ENCODE results near the gene ARFRP1.
"Not testable (repeated sequence)": the region's sequence is repeated elsewhere in the genome, so short reads cannot be mapped to it uniquely, and the experiment has no call there.

The ARFRP1 gene

GRCh38 chr20:63732118-63733095 is 24.6 kb upstream of the ARFRP1 start:
- no peak for DNase-seq (ENCODE audit: low read depth in 3 of 3)

- no peak for DNase-seq (ENCODE audit: low read depth in 3 of 3)
Observed at GRCh38 chr20:63731410-63731809, 23.6 kb upstream of the ARFRP1 start.

- DNase-seq (ENCODE audit: low read depth in 3 of 3) = not testable (repeated sequence)
Observed at GRCh38 chr20:63730189-63730733, 22.5 kb upstream of the ARFRP1 start.

- not testable (repeated sequence) for DNase-seq (ENCODE audit: low read depth in 3 of 3)
Observed at GRCh38 chr20:63722967-63723622, 15.3 kb upstream of the ARFRP1 start.

GRCh38 chr20:63718996-63719395 is 11.2 kb upstream of the ARFRP1 start:
- DNase-seq (ENCODE audit: low read depth in 3 of 3) = no peak

- DNase-seq (ENCODE audit: low read depth in 3 of 3) = no peak
Observed at GRCh38 chr20:63714858-63715257, 7.1 kb upstream of the ARFRP1 start.

GRCh38 chr20:63712191-63712590 is 4.4 kb upstream of the ARFRP1 start:
- DNase-seq (ENCODE audit: low read depth in 3 of 3) = no peak

- DNase-seq (ENCODE audit: low read depth in 3 of 3) = no peak
Observed at GRCh38 chr20:63711085-63711645, 3.4 kb upstream of the ARFRP1 start.

- no peak for DNase-seq (ENCODE audit: low read depth in 3 of 3)
Observed at GRCh38 chr20:63709149-63709527, 1.4 kb upstream of the ARFRP1 start.

GRCh38 chr20:63708301-63709148 is 749 bp upstream of the ARFRP1 start:
- no peak for DNase-seq (ENCODE audit: low read depth in 3 of 3)

- DNase-seq (ENCODE audit: low read depth in 3 of 3) = peak in 2 of 3 experiments; percentile 53 to 66
Observed at GRCh38 chr20:63706852-63707557, 771 bp downstream of the ARFRP1 start.

GRCh38 chr20:63706027-63706695 is 1.6 kb downstream of the ARFRP1 start:
- DNase-seq (ENCODE audit: low read depth in 3 of 3) = no peak

GRCh38 chr20:63705232-63706026 is 2.3 kb downstream of the ARFRP1 start:
- no peak for DNase-seq (ENCODE audit: low read depth in 3 of 3)

GRCh38 chr20:63704749-63705117 is 3.0 kb downstream of the ARFRP1 start:
- no peak for DNase-seq (ENCODE audit: low read depth in 3 of 3)

GRCh38 chr20:63703976-63704748 is 3.6 kb downstream of the ARFRP1 start:
- DNase-seq (ENCODE audit: low read depth in 3 of 3) = no peak

- no peak for DNase-seq (ENCODE audit: low read depth in 3 of 3)
Observed at GRCh38 chr20:63703471-63703975, 4.3 kb downstream of the ARFRP1 start.

GRCh38 chr20:63702751-63703470 is 4.9 kb downstream of the ARFRP1 start:
- no peak for DNase-seq (ENCODE audit: low read depth in 3 of 3)

All from stimulated activated CD4-positive, alpha-beta T cell treated with anti-CD3 and anti-CD28 coated beads, TNF-alpha, amount 100 ng/mL, for 4 hours (primary cell).